ENCODE measurements around the gene AKAP10.

DNA sequence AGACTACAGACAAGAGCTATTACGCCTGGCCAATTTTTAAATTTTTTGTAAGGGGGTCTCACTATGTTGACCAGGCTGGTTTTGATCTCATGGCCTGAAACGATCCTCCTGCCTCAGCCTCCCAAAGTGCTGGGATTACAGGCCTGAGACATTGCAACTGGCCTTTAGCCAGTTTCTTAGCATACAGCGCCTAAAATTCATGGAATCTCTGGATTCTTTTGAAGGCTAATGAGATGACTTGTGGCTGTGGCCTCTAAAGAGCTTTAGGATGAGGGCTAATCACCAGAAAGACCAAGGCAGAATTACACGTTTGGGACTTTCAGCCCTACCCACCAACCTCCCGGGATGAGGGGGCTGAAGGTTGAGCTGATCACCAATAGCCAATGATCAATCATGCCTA, 34.6 kb downstream of the AKAP10 start:
- TF ChIP-seq ELF4 (IDR thresholded peaks at IDR 0.05) (no peak), ARNT (IDR thresholded peaks at IDR 0.05) (no peak), NFRKB (IDR thresholded peaks at IDR 0.05) (no peak), SUZ12 (IDR thresholded peaks at IDR 0.05) (no peak), FOXM1 (IDR thresholded peaks at IDR 0.05; ENCODE audit: borderline replicate concordance) (no peak), SP1 (IDR thresholded peaks at IDR 0.05) (no peak), ZNF384 (IDR thresholded peaks at IDR 0.05) (no peak), FOXK2 (IDR thresholded peaks at IDR 0.05) (no peak), HDGF (IDR thresholded peaks at IDR 0.05; ENCODE audit: borderline replicate concordance) (no peak), CTBP1 (IDR thresholded peaks at IDR 0.05; ENCODE audit: borderline replicate concordance) (no peak)

Measured in HEK293T (cell line).